ENCODE measurements around the gene TAF3. TPM values are rescaled to one million over a fixed set of nuclear protein-coding genes. Genes with fewer than 3 reads are reported as not detected.

TAF3 gene
- polyA plus RNA-seq, 1 of the 3 experiments (the other 2 are of a cell fraction): 2.4 TPM

GRCh38 chr10:7982727-7983126, 164.4 kb downstream of the TAF3 start:
- no peak for TF ChIP-seq USF2 (IDR thresholded peaks at IDR 0.05; ENCODE audit: borderline replicate concordance, low read depth, low read length)
- no peak for TF ChIP-seq TAF1 (IDR thresholded peaks at IDR 0.05; ENCODE audit: borderline replicate concordance, low read depth, low read length)
- no peak for TF ChIP-seq EZH2phosphoT487 (IDR thresholded peaks at IDR 0.05; ENCODE audit: borderline replicate concordance, low read depth)
- TF ChIP-seq RAD21 (IDR thresholded peaks at IDR 0.05; ENCODE audit: low read length): no peak
- TF ChIP-seq JUND (IDR thresholded peaks at IDR 0.05): no peak
- TF ChIP-seq CTCF (IDR thresholded peaks at IDR 0.05): no peak
- no peak for TF ChIP-seq RFX5 (IDR thresholded peaks at IDR 0.05; ENCODE audit: low read length)
- no peak for TF ChIP-seq YY1 (IDR thresholded peaks at IDR 0.05; ENCODE audit: low read depth)
- Histone ChIP-seq H4K20me1 (ENCODE audit: insufficient read depth) (no peaks in the 10 kb centered on the region), H3K4me2 (no peak overlapping the region), H3K79me2 (ENCODE audit: insufficient read depth) (no peaks in the 10 kb centered on the region), H3K9ac (no peak overlapping the region), H3K27me3 (ENCODE audit: insufficient read depth) (no peaks in the 10 kb centered on the region), H3K27ac (ENCODE audit: low read depth in 2 of 2, low read length in 1 of 2) (no peak overlapping the region), H3F3A (replicated peaks; ENCODE audit: insufficient read depth) (no peaks in the 10 kb centered on the region), H3K36me3 (replicated peaks in 1 of 2; ENCODE audit: control insufficient read depth in 1 of 2, insufficient read depth in 2 of 2, low read length in 1 of 2) (peaks cover 3 to 7% of the 10 kb centered on the region in 2 experiments), H3K4me3 (ENCODE audit: low read depth in 2 of 2, low read length in 1 of 2) (no peak overlapping the region), H3K9me3 (no peaks in the 10 kb centered on the region), H3K9me2 (no peaks in the 10 kb centered on the region), H2AFZ (ENCODE audit: low read depth) (no peak overlapping the region), H3K4me1 (ENCODE audit: control insufficient read depth in 1 of 2, insufficient read depth in 2 of 2, low read depth in 1 of 2, low read length in 1 of 2) (peaks cover 0 to 9% of the 10 kb centered on the region in 2 experiments; a peak in 2 of 4 replicates)
- POLR2A ChIA-PET: no interaction called here
- WGBS (ENCODE audit: low lambda C conversion rate): 97% methylated on average over 5 of the region's 5 CpGs
- no peak for DNase-seq
- CTCF ChIA-PET: no interaction called here

GRCh38 chr10:7984325-7984724, 166.0 kb downstream of the TAF3 start:
- H3K27ac ChIP-seq (ENCODE audit: low read depth in 2 of 2, low read length in 1 of 2): no peak overlapping the region
- DNase-seq: no peak
- no peaks in the 10 kb centered on the region for H3K9me3 ChIP-seq
- no peak overlapping the region for H3K9ac ChIP-seq
- H4K20me1 ChIP-seq (ENCODE audit: insufficient read depth): no peaks in the 10 kb centered on the region
- no peaks in the 10 kb centered on the region for H3K9me2 ChIP-seq
- H3K27me3 ChIP-seq (ENCODE audit: insufficient read depth): no peaks in the 10 kb centered on the region
- TF ChIP-seq RCOR1 (IDR thresholded peaks at IDR 0.05; ENCODE audit: low read length): peak; percentile 55
- no peak for TF ChIP-seq RFX5 (IDR thresholded peaks at IDR 0.05; ENCODE audit: low read length)
- TF ChIP-seq EP300 (IDR thresholded peaks at IDR 0.05; ENCODE audit: borderline replicate concordance in 1 of 2, low read depth in 1 of 2, low read length in 1 of 2): 0 out of 4 replicates have a peak, but pooled peaks of 1 of the 2 experiments have one; percentile 20
- TF ChIP-seq GATA2 (CRISPR knock-in tag; IDR thresholded peaks at IDR 0.05): peak; percentile 49; the same call in 1 of the 2 replicates
- 57% methylated on average over 3 of the region's 3 CpGs for WGBS (ENCODE audit: low lambda C conversion rate)
- ChIA-PET POLR2A (no interaction called here), CTCF (no interaction called here)
- H3K36me3 ChIP-seq (replicated peaks in 1 of 2; ENCODE audit: control insufficient read depth in 1 of 2, insufficient read depth in 2 of 2, low read length in 1 of 2): peaks cover 0 to 3% of the 10 kb centered on the region in 2 experiments
- H3K4me2 ChIP-seq: no peak overlapping the region
- no peaks in the 10 kb centered on the region for H3K79me2 ChIP-seq (ENCODE audit: insufficient read depth)
- no peak overlapping the region for H2AFZ ChIP-seq (ENCODE audit: low read depth)
- H3K4me3 ChIP-seq (ENCODE audit: low read depth in 2 of 2, low read length in 1 of 2): no peak overlapping the region
- peaks cover 0 to 9% of the 10 kb centered on the region in 2 experiments; a peak in 2 of 4 replicates for H3K4me1 ChIP-seq (ENCODE audit: control insufficient read depth in 1 of 2, insufficient read depth in 2 of 2, low read depth in 1 of 2, low read length in 1 of 2)
- no peaks in the 10 kb centered on the region for H3F3A ChIP-seq (replicated peaks; ENCODE audit: insufficient read depth)
